HepG2 (cell line): Measurements from ENCODE around the gene KLF16. TPM values are rescaled to one million over a fixed set of nuclear protein-coding genes. Genes with fewer than 3 reads are reported as not detected.

Experiments used
- ATAC-seq: fragments of 200-7000 bp; cut with Tn5 transposase; 3 replicates; pipeline ENCODE4 v1.9.1; 2020; ENCODE audit warnings: mild to moderate bottlenecking, moderate library complexity
- BruUV-seq: library from RNA; stranded (reverse); fragments of 400-500 nt; replicated peaks from 2 replicates; lab custom pipeline; 2021; lab: Mats Ljungman, UMichigan
- CTCF ChIA-PET: fragments of 300-600 bp; formaldehyde crosslinking; extraction: SDS; loops from one replicate; lab custom pipeline; 2021; ENCODE audit warnings: low total read pairs, inconsistent platforms, low intra/inter-chr PET ratio; lab: Yijun Ruan, JAX
- POLR2A ChIA-PET: fragments of 350-600 bp; sonication (Branson Sonifier 250); formaldehyde crosslinking; loops from one replicate; lab custom pipeline; 2020; ENCODE audit warnings: antibody characterized with exemption, inconsistent platforms; lab: Yijun Ruan, JAX
- DNase-seq: peaks from one replicate; pipeline ENCODE4 v3.0.0-alpha.2; 2015; ENCODE audit warnings: low spot score
- FAIRE-seq: peaks from 3 replicates; lab custom pipeline; 2011; peaks lifted over from hg19 to GRCh38; lab: Jason Lieb, UNC
- H2AFZ ChIP-seq: one replicate; pipeline ENCODE4 v1.6.1; 2011; ENCODE audit warnings: low read length, inconsistent platforms
- H3K27ac ChIP-seq: fragments of 300-600 bp; 3 replicates; pipeline ENCODE4 v1.8.0; 2011; ENCODE audit warnings: mixed run types, mild to moderate bottlenecking, mixed read lengths, low read length, inconsistent platforms; ENCODE audit not compliant: insufficient read depth; ENCODE audit errors: extremely low read length
- H3K27me3 ChIP-seq, 2 experiments: fragments of 200-600 bp in 1 of 2; 2 replicates in 1 of 2; 3 replicates in 1 of 2; pipeline versions ENCODE4 v1.6.0 to v1.8.0; 2011; ENCODE audit warnings: low read length in 2 of 2, mild to moderate bottlenecking in 2 of 2, moderate library complexity in 2 of 2, inconsistent platforms in 1 of 2; ENCODE audit not compliant: insufficient read depth in 2 of 2, control insufficient read depth in 1 of 2
- H3K36me3 ChIP-seq, 2 experiments: fragments of 200-600 bp in 1 of 2; replicated peaks in 1 of 2; 2 replicates in 1 of 2; 3 replicates in 1 of 2; pipeline versions ENCODE4 v1.5.1 to v1.8.0; 2011; ENCODE audit warnings: low read length in 2 of 2, inconsistent platforms in 1 of 2; ENCODE audit not compliant: insufficient read depth in 2 of 2, control insufficient read depth in 1 of 2
- H3K4me1 ChIP-seq: 2 replicates; pipeline ENCODE4 v1.5.1; 2012; ENCODE audit warnings: low read length, inconsistent platforms; ENCODE audit not compliant: insufficient read depth
- H3K4me2 ChIP-seq: 2 replicates; pipeline ENCODE4 v1.6.0; 2011; ENCODE audit warnings: low read depth, low read length, inconsistent platforms
- H3K4me3 ChIP-seq, 3 experiments: fragments of 200-600 bp in 1 of 3; sonication (generic), shearing (Covaris generic) in 1 of 3; replicated peaks in 1 of 3; 2 replicates each; pipeline ENCODE4 v1.5.1; 2011 to 2016; ENCODE audit warnings: low read length in 3 of 3, inconsistent platforms in 2 of 3, low read depth in 2 of 3, mild to moderate bottlenecking in 2 of 3, control low read depth in 1 of 3, mixed read lengths in 1 of 3; ENCODE audit not compliant: insufficient read depth in 1 of 3
- H3K79me2 ChIP-seq: one replicate; pipeline ENCODE4 v1.6.1; 2011; ENCODE audit warnings: low read length, inconsistent platforms; ENCODE audit not compliant: insufficient read depth
- H3K9ac ChIP-seq: 2 replicates; pipeline ENCODE4 v1.6.0; 2011; ENCODE audit warnings: mild to moderate bottlenecking, low read depth, low read length, inconsistent platforms; ENCODE audit not compliant: insufficient read depth
- H3K9me3 ChIP-seq: 2 replicates; pipeline ENCODE4 v1.5.1; 2012; ENCODE audit warnings: mild to moderate bottlenecking, low read length
- H4K20me1 ChIP-seq: 2 replicates; pipeline ENCODE4 v1.6.0; 2011; ENCODE audit warnings: inconsistent platforms, mild to moderate bottlenecking, low read length, moderate library complexity; ENCODE audit not compliant: insufficient read depth
- HDAC2 ChIP-seq: sonication (generic); formaldehyde crosslinking; IDR thresholded peaks from 2 replicates; pipeline ENCODE4 v1.4.0; 2020; ENCODE audit warnings: missing genetic modification reagents
- HHEX ChIP-seq: IDR thresholded peaks from 2 replicates; pipeline ENCODE4 v1.6.1; 2016; ENCODE audit warnings: control low read depth
- KDM5B ChIP-seq: sonication (generic); formaldehyde crosslinking; IDR thresholded peaks from 2 replicates; pipeline ENCODE4 v1.4.0; 2020; ENCODE audit warnings: missing genetic modification reagents, mild to moderate bottlenecking, borderline replicate concordance
- NAIF1 ChIP-seq: sonication (generic); formaldehyde crosslinking; IDR thresholded peaks from 2 replicates; pipeline ENCODE4 v1.5.0; 2020; ENCODE audit warnings: mild to moderate bottlenecking, missing genetic modification reagents, borderline replicate concordance
- NR0B2 ChIP-seq: sonication (generic); formaldehyde crosslinking; IDR thresholded peaks from 2 replicates; pipeline ENCODE4 v1.4.0; 2020; ENCODE audit warnings: mild to moderate bottlenecking, missing genetic modification reagents
- PHB2 ChIP-seq: fragments of 450-650 bp; IDR thresholded peaks from 2 replicates; pipeline ENCODE4 v1.6.1; 2018; ENCODE audit not compliant: partially characterized antibody
- PHF21A ChIP-seq: sonication (generic); formaldehyde crosslinking; IDR thresholded peaks from 2 replicates; pipeline ENCODE4 v1.5.0; 2020; ENCODE audit warnings: mild to moderate bottlenecking, missing genetic modification reagents
- SOX5 ChIP-seq: IDR thresholded peaks from 2 replicates; pipeline ENCODE4 v1.6.1; 2016; ENCODE audit warnings: borderline replicate concordance
- THAP9 ChIP-seq: sonication (generic); formaldehyde crosslinking; IDR thresholded peaks from 2 replicates; pipeline ENCODE4; 2020; ENCODE audit warnings: missing genetic modification reagents, mild to moderate bottlenecking, borderline replicate concordance
- ZC3H13 ChIP-seq: sonication (generic); formaldehyde crosslinking; IDR thresholded peaks from 2 replicates; pipeline ENCODE4 v1.8.1; 2023; ENCODE audit warnings: mild to moderate bottlenecking, missing genetic modification reagents, moderate library complexity
- ZC3H4 ChIP-seq: sonication (generic); formaldehyde crosslinking; IDR thresholded peaks from 2 replicates; pipeline ENCODE4 v1.4.0; 2020; ENCODE audit warnings: missing genetic modification reagents, borderline replicate concordance
- ZFAT ChIP-seq: sonication (generic); formaldehyde crosslinking; conservative IDR thresholded peaks from 2 replicates; pipeline ENCODE4 v1.8.1; 2023; ENCODE audit warnings: missing genetic modification reagents, inconsistent platforms
- ZFP37 ChIP-seq: sonication (generic); formaldehyde crosslinking; IDR thresholded peaks from 2 replicates; pipeline ENCODE4 v1.4.0; 2020; ENCODE audit warnings: missing genetic modification reagents, borderline replicate concordance
- ZMAT3 ChIP-seq: sonication (generic); formaldehyde crosslinking; conservative IDR thresholded peaks from 2 replicates; pipeline ENCODE4 v1.7.0; 2021; ENCODE audit warnings: missing genetic modification reagents
- ZMYM3 ChIP-seq: sonication (generic); formaldehyde crosslinking; IDR thresholded peaks from 2 replicates; pipeline ENCODE4 v1.5.1; 2020; ENCODE audit warnings: mild to moderate bottlenecking, missing genetic modification reagents
- ZNF484 ChIP-seq: sonication (generic); formaldehyde crosslinking; IDR thresholded peaks from 2 replicates; pipeline ENCODE4 v1.5.1; 2020; ENCODE audit warnings: mild to moderate bottlenecking, low read depth, missing genetic modification reagents, borderline replicate concordance
- ZNF547 ChIP-seq: sonication (generic); formaldehyde crosslinking; IDR thresholded peaks from 2 replicates; pipeline ENCODE4 v1.5.1; 2020; ENCODE audit warnings: mild to moderate bottlenecking, missing genetic modification reagents
- ZNF558 ChIP-seq: sonication (generic); formaldehyde crosslinking; IDR thresholded peaks from 2 replicates; pipeline ENCODE4 v1.9.0; 2022; ENCODE audit warnings: mild to moderate bottlenecking, missing genetic modification reagents, borderline replicate concordance
- ZNF724P ChIP-seq: sonication (generic); formaldehyde crosslinking; IDR thresholded peaks from 2 replicates; pipeline ENCODE4 v1.8.0; 2022; ENCODE audit warnings: missing genetic modification reagents, borderline replicate concordance
- WGBS: methylation state at CpG from one replicate; pipeline ENCODE4 v1.1.6; 2017; ENCODE audit warnings: low lambda C conversion rate; 5-methylcytosine and 5-hydroxymethylcytosine counted together
- in situ Hi-C: cut with HindIII; loops from 2 replicates; pipeline ENCODE4 v1.10.0; 2017; ENCODE audit warnings: low pct_unique_long_range_greater_than_20kb; ENCODE audit not compliant: extremely low pct_ligation_motif_present
- intact Hi-C: fragments of 100-400 bp; cut with micrococcal nuclease; formaldehyde crosslinking; loops from one replicate; pipeline ENCODE4 v1.10.0; 2022; ENCODE audit not compliant: unreplicated experiment
- polyA plus RNA-seq, 8 experiments: library from polyadenylated mRNA; depleted of rRNA in 3 of 8; stranded (reverse) in 7 of 8; unstranded in 1 of 8; fragments of >200 nt; fragmentation: Illumina TruSeq in 4 of 8; extraction: Trizol in 4 of 8; gene quantifications; 2 replicates each; pipeline versions ENCODE4 v1.2.1 to v1.2.3, GENCODE V29; 2011 to 2016; ENCODE audit warnings: low read depth in 4 of 8, missing spikeins in 1 of 8, mixed read lengths in 1 of 8; ENCODE audit not compliant: insufficient read depth in 1 of 8
- total RNA-seq, 5 experiments: library from RNA; depleted of rRNA; stranded (reverse); fragments of >200 nt; fragmentation: Illumina TruSeq; extraction: Trizol; gene quantifications; 2 replicates each; pipeline ENCODE4 v1.2.3, GENCODE V29; 2016; ENCODE audit warnings: low read depth in 1 of 5

KLF16 gene
- total and polyA plus RNA-seq, 2 of the 13 experiments (the other 11 are each of a cell fraction or from before 2014, with no cell fraction given) = 3.5 to 6.7 TPM

DNA sequence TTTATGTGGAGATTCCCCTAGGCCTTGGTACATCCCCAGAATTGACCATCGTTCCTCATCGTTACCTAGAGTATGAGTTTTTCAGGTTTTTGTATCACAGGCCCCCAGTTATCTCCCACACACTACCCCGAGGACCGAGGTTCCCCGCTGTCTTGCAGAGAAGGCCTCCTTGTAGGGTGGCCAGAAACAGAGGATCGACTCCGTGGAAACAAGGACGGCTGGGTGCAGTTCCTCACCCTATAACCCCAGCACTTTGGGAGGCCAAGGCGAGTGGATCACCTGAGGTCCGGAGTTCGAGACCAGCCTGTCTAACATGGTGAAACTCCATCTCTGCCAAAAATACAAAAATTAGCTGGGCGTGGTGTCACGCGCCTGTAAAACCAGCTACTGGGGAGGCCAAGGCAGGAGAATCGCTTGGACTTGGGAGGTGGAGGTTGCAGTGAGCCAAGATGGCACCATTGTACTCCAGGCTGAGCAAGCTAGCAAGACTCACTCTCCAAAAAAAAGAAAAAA is 42.5 kb upstream of the KLF16 start:
- no TSS peak for BruUV-seq
- DNase-seq (no peak), ATAC-seq (no peak), FAIRE-seq (no peak)
- 81% methylated on average over 15 of the region's 15 CpGs for WGBS
- peak overlapping the region; percentile 62 to 75 (median 74); a peak in 5 of 6 replicates for H3K4me3 ChIP-seq
- peaks cover 43% of the 10 kb centered on the region for H3K79me2 ChIP-seq
- H3K4me1 ChIP-seq = peaks cover 78% of the 10 kb centered on the region
- H3K27me3 ChIP-seq = no peaks in the 10 kb centered on the region
- H3K4me2 ChIP-seq = peak overlapping the region; percentile 77
- peak overlapping the region; percentile 79 for H3K9ac ChIP-seq
- ChIA-PET POLR2A (interaction anchor here (0.5 to 3.5 kb wide), 5 partner anchors 8 to 147 kb away, joined by 3 to 14 read pairs (median 3); no protein-coding TSS in a partner anchor), CTCF (no interaction called here)
- H4K20me1 ChIP-seq = peaks cover 6% of the 10 kb centered on the region; the same call in 1 of the 2 replicates
- H3K9me3 ChIP-seq = no peaks in the 10 kb centered on the region
- intact Hi-C loops = no loop called here
- H2AFZ ChIP-seq = no peak overlapping the region
- H3K36me3 ChIP-seq = no peaks in the 10 kb centered on the region; a peak in 1 of 5 replicates
- H3K27ac ChIP-seq = peak overlapping the region; percentile 69
- in situ Hi-C loops = no loop called here
- TF ChIP-seq HDAC2 (CRISPR knock-in tag) = 0 out of 2 replicates have a peak, but pooled peaks have one; percentile 6
- TF ChIP-seq SOX5 (CRISPR knock-in tag) = peak; percentile 0; the same call in 1 of the 2 replicates
- TF ChIP-seq ZFP37 (CRISPR knock-in tag) = 0 out of 2 replicates have a peak, but pooled peaks have one; percentile 3
- no peak for TF ChIP-seq ZFAT (CRISPR knock-in tag)
- TF ChIP-seq THAP9 = peak; percentile 42; the same call in 1 of the 2 replicates
- TF ChIP-seq ZC3H4 (CRISPR knock-in tag) = no peak
- peak; percentile 8; the same call in 1 of the 2 replicates for TF ChIP-seq HHEX (CRISPR knock-in tag)
- no peak for TF ChIP-seq ZNF724P (CRISPR knock-in tag)
- no peak for TF ChIP-seq ZC3H13 (CRISPR knock-in tag)
- 0 out of 2 replicates have a peak, but pooled peaks have one; percentile 35 for TF ChIP-seq ZNF558 (CRISPR knock-in tag)
- peak; percentile 44; the same call in 1 of the 2 replicates for TF ChIP-seq ZMAT3 (CRISPR knock-in tag)
- no peak for TF ChIP-seq ZMYM3 (CRISPR knock-in tag)
- no peak for TF ChIP-seq NAIF1
- 0 out of 2 replicates have a peak, but pooled peaks have one; percentile 11 for TF ChIP-seq ZNF547 (CRISPR knock-in tag)
- TF ChIP-seq ZNF484 (CRISPR knock-in tag) = no peak
- no peak for TF ChIP-seq PHB2
- TF ChIP-seq NR0B2 (CRISPR knock-in tag) = no peak
- 0 out of 2 replicates have a peak, but pooled peaks have one; percentile 9 for TF ChIP-seq KDM5B (CRISPR knock-in tag)
- TF ChIP-seq PHF21A (CRISPR knock-in tag) = 0 out of 2 replicates have a peak, but pooled peaks have one; percentile 13
